DMS 273 treated with DMSO at 0.1 percent for 48 hours (cell line): ENCODE data around the gene RNASE11.
"Not testable (repeated sequence)": the region's sequence is repeated elsewhere in the genome, so short reads cannot be mapped to it uniquely, and the experiment has no call there.

Source experiments
- DNase-seq: peaks from one replicate; lab custom pipeline; 2025; lab: John Stamatoyannopoulos, UW

The RNASE11 gene

DNA sequence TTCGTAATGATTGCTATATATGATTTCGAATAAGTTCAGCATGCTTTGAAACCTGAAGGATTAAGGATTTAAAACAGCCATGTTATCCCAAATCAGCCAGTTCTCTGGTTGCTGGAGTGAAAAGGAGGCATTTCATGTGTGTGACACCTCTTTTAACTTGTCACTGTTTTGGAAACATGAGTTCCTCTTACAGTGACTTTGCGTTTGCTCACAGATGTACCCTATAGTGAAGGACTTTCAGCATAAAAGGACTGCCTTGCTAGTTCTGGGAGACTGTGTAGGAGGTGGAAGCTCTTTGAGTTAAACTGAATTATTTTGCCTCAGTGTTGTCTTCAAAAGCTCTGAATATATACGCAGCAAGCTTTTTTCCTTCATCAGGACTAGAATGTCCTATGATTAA is 7.6 kb downstream of the RNASE11 start:
- no peak for DNase-seq

DNA sequence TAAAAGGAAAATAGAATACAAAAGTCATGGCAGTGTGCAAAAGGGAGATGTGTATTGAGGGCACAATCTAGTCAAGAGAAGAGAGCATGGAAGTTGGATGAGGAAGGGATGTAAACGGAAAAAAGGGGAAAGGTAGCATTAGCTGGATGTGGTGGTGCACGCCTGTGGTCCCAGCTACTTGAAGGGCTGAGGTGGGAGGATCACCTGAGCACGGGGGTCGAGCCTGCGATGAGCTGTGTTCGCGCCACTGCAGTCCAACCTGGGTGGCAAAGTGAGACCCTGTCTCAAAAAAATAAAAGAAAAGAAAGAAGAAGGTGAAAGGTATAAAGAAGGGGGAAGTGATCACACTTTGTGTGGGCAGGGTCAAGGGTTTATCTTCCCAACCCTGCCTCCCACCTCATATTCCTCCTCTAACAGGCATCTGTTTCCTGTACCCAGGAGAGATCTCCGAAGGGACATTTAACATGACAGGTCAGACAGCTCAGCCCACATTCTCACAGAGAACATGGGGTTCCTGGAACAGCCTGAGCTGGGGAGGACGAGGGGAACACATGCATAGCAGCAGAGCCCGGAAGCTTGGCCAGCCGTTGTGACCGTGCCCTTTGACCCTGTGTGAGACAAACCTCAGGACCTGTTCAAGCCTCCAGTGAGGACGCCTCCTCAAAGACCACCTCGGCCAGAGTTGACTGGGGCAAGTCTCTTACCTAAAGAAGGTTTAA is 8.9 kb downstream of the RNASE11 start:
- no peak for DNase-seq

DNA sequence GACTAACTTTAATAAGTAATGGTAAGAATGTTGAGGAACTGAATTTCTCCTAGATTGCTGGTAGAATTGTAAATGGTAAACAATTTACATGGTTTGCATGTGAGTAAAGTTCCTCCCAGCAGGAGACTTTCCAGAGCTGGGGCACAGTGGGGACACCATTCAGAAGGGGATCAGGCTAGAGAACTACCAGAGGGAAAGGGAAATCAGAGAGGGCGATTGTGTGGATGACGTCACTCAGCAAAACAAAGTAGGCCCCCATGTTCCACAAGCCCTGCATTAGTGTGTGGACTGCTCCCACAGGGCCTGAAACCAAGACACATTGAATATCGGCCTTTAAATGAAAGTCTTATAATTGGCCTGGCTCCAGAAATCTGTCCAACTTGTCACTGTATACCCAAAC is 9.5 kb downstream of the RNASE11 start:
- no peak for DNase-seq

DNA sequence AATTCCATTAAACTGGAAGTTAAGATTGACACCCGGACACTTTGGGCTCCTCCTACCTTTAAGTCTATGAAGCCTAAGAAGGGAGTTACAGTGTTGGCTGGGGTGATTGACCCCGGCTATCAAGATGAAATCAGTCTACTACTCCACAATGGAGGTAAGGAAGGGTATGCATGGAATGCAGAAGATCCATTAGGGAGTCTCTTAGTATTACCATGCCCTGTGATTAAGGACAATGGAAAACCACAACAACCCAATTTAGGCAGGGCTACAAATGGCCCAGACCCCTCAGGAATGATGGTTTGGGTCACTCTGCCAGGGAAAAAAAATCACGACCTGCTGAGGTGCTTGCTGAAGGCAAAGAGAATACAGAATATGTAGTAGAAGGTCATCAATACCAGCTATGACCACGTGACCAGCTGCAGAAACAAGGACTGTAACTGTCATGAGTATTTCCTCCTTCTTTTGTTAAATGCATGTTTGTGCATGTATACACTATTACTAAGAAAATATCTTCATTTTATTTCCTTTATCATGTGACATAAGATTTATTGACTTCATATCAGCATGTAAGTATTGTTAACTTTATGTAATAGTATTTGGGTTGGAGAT is 15.3 kb downstream of the RNASE11 start:
- not testable (repeated sequence) for DNase-seq

DNA sequence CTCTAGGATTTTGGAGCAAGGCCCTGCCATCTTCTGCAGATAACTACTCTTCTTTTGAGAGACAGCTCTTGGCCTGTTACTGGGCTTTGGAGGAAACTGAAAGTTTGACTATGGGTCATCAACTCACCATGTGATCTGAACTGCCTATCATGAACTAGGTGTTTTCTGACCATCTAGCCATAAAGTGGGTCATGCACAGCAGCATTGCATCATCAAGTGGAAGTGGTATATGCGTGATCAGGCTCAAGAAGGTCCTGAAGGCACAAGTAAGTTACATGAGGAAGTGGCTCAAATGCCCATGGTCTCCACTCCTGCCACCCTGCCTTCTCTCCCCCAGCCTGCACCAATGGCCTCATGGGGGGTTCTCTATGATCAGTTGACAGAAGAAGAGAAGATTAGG is 17.1 kb downstream of the RNASE11 start:
- DNase-seq = not testable (repeated sequence)

DNA sequence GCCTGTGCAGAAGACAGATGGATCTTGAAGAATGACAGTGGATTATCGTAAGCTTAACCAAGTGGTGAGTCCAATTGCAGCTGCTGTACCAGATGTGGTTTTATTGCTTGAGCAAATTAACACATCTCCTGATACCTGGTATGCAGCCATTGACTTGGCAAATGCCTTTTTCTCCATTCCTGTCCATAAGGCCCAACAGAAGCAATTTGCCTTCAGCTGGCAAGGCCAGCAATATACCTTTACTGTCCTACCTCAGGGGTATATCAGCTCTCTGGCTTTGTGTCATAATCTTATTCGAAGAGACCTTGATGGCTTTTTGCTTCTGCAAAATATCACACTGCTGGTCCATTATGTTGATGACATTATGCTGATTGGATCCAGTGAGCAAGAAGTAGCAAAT is 17.9 kb downstream of the RNASE11 start:
- not testable (repeated sequence) for DNase-seq

DNA sequence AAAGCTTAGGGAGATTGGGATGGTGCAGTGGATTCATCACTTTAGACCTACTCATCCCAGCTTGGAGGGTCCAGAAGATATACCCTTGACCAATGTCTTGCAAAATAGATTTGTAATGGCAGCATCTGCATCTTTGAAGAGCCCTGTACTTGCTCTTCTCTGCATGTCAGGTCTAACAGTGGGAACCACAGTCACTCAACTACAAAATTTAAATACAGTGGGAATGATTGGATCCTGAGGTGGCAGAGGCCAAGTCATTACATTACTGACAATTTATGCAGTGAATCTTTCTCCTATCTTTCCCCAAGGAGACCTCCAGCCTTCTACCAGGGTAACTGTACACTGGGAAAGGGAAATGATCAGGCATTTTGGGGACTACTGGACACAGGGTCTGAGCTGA is 18.7 kb downstream of the RNASE11 start:
- DNase-seq = no peak

DNA sequence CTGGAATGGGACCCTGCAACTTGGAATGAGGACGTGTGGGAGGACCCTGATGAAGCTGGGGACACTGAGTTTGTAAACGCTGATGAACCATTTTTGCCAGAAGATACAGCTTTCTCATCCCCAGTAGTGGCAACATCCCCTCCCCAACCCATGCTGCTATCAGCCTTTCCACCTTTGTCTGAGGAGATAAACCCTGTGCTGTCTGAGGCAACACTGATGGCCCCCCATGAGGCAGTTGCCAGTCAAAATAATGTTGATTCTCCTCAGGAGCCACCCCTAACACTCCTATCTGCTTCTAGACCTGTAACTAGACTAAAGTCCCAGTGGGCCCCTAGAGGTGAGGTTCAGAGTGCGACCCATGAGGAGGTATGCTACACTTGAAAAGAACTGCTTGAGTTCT is 19.4 kb downstream of the RNASE11 start:
- DNase-seq = no peak

DNA sequence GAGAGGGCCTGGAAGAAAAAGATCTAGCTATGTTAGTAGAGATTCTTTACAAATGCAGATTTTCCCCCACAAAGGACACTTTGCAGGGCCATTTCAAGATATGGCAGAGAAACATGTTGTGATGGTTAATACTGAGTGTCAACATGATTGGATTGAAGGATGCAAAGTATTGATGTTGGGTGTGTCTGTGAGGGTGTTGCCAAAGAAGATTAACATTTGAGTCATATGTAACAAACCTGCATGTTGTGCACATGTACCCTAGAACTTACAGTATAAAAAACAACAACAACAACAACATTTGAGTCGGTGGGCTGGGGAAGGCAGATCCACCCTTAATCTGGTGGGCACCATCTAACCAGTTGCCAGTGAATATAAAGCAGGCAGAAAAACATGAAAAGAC is 20.6 kb downstream of the RNASE11 start:
- DNase-seq = not testable (repeated sequence)

DNA sequence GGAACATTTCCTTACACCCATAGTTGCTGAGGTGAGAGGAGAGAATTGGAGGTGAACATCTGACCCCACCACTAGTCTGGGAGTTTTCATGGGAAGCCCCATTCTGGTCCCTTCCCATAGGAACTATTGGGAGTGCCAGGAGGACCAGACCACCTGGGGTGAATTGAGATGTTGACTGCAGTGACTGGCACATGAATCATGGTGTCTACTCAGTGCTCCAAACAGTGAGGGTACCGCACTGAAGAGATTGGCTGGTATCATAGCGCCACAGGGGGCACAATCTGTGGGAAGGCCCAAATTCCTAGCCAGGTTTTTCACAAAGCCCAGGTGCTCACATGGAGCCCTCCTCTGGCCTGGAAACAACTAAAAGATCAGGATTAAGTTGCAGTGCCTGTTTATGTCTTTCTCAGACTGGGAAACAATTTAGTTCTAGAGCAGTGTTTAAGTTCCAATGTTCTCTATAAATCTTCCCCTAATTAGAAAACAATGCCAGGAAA is 23.3 kb downstream of the RNASE11 start:
- no peak for DNase-seq

DNA sequence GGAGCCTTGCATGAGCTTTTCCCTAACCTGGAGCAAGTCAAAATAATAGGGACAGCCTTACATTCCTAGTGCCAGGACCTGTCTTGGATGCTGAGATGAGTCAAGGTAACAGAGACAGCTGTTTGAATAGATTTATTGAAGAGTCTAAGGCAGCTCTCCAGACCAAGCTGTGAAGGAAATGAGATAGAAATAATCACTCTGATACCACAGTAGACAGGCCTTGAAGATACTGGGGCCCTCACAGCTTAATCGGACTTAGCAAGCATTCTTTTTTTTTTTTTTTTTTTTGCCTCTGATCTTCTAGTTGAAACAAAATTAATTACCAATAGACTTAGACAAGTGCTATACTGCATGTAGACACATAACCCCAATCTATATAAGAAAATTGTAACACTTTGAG is 23.8 kb downstream of the RNASE11 start:
- DNase-seq = no peak

DNA sequence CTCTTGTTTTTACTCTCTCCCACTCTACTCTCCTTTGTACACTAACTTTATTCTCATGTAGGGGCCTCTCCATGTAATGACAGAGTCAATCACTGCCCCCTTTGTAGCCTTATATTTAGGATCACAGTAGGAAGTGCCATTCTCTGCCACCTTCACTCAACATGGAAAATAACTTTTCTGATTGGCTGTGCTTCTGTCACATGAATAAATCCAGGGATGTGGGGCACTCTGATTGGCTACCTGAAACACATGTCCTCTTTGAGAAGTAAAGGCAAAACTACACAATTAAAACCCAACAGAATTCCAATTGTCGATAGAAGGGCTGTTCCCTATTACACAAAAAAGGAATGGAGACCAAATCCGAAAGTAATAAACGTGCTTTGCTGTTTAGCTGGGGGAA is 26.8 kb downstream of the RNASE11 start, which contains the start of gene RNASE9:
Gene RNASE9 (minus strand): TSS at position 87 of the 400 bp plus-strand sequence.
- no peak for DNase-seq

DNA sequence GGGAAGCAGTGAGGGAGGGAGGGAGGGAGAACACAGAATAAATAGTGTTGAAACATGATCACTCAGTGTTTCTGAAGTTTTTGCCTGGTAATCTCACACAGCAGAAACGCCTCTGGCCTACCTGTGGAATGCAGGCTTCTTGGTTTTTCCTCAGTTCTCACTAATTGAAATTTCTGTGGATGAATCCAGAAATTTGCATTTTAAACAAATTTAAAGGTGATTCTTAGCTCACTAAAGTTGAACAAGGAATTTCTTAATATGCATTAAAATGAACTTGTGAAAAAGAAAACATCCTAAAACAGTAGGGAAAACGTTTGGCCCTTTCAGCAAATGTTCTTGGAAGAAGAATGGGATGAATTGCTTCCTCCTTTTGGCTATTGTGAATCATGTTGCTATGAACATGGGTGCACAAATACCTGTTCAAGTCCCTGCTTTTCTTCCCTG is 28.3 kb downstream of the RNASE11 start:
- no peak for DNase-seq

DNA sequence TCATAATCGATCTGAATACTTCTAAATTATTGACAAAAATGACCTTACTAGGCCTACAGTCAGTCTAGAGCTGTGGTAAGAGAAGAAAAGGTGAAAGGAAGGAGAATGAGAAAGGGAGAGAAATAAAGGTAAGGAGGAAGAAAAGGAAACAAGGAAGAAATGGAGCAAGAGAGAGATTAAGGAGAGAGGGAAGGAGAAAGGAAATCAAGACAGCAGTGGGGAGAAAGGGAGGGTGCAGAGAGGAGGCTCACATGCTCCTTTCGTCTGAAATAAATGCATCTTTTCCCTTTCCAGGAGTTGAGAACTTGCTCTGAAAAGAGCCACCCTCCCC is 30.6 kb downstream of the RNASE11 start:
- DNase-seq = no peak

DNA sequence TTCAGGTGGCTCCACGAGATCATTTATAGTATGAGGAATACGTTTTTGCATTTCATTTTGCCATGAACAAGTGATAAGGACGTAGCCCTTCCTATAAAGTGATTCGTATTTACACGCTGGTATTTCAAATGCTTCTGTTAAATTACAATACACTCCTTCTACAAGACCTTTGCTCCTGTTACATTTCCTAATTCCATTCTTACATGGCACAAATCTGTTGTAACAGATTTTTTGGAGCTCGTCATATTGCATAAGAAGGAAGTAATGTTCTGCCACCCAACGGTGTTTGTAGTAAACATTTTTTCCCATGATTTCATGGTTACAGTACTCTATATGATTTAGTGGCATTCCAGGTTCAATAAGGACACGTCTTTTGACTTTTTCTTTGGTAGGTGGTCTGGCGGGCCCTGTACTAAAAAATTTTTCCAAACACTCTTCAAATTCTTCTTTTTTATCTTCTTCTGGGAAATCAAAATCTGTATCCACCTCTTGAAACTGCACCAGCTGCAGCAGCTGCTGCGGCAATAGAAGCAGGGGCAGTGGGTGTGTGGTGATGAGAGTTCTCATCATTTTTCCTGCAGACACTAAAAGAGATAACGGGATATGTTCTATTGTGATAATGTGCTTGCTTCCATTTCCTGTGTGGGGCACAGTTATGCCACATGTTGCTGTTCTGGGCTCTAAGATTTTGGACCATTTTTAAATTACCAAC is 31.1 kb downstream of the RNASE11 start:
- no peak for DNase-seq

DNA sequence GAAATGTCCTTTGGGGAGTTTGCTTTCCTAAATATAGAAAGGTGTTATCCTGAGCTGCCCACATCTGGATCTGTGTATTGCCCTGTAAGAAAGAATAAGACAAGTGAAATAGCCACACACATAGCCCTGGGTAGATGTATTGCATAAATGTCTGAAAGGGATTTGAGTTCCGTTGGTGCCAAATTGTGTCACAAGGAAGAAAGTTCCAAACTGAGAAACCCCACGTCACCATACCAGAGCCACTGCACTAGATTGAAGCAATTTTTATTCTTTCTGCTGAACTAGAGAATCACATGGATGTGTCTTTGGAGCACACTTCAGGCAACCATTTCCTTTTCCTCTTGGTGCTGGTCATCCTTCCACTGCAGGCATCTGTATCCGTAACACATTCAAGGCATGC is 32.0 kb downstream of the RNASE11 start:
- no peak for DNase-seq

DNA sequence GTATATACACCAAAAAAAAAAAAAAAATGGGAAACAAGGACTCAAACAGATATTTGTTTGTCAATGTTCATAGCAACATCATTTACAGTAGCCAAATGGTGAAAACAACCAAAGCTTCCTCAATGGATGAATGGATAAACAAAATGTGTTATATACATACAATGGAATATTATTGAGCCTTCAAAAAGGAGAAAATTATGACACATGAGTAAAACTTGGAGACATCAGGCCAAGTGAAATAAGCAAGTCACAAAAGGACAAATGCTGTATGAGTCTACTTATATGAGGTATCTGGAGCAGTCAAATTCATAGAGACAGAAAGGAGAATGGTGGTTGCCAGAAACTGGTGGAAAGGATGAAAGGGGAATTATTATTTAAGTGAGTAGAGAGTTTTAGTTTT is 34.8 kb downstream of the RNASE11 start:
- no peak for DNase-seq

DNA sequence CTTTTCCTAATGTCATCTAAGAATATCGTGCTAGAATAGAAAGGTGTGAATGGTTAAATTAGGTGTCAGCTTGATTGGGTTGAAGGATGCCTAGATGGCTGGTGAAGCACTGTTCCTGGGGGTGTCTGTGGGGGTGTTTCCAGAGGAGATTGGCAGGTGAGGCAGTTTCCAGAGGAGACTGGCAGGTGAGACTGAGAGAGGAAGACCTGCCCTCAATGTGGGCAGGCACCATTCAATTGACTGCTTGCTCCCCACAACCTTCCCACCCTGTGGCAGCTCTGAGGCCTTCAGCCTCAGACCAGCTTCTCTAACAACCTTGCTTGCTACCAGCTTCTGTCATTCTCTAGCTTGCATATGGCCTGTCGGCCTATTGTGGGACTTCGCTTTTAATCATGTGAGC is 36.2 kb downstream of the RNASE11 start:
- DNase-seq = no peak

DNA sequence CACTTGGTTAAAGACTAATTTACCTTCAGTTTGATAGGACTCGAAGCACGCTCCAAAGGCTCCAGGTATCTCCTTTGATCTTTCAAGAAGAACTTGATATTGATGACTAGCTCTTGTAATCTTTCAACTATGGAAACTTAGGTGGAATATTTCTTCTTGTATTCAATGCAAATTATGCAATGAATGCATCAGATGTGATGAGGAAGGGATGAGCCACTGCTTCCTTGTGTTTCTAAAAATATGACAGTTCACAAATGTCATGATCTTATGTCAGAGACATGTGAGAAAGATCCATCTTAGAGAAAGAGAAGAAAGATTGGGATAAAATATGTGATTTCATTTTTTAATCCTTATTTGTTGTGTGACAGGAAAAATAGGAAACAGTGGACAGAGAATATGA is 36.9 kb downstream of the RNASE11 start:
- no peak for DNase-seq

DNA sequence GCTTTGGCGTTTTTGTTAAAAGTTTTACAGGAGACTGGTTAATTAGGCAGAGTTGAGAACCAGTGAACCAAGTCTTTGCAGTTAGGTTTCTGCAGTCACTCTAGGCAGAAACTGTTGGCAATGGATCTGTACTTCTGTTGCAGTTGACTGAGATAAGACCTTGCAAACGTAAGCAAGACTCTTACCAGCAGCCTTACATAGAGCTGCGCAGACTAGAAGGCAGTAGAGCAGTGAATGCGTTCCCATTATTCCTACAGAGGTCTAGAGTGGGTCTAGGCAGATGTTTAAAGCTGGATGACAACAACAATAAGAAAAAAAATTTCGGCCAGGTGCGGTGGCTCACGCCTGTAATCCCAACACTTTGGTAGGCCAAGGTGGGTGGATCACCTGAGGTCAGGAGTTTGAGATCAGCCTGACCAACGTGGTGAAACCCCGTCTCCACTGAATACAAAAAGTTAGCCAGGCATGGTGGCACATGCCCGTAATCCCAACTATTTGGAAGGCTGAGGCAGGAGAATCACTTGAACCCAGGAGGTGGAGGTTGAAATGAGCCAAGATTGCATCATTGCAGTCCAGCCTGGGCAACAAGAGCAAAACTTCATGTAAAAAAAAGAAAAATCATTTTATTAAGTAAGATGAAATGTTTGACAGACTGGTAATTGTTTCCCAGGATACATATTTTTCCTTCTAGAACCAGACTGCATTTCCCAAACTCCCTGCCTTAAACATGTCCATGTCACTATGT is 39.2 kb downstream of the RNASE11 start:
- no peak for DNase-seq

DNA sequence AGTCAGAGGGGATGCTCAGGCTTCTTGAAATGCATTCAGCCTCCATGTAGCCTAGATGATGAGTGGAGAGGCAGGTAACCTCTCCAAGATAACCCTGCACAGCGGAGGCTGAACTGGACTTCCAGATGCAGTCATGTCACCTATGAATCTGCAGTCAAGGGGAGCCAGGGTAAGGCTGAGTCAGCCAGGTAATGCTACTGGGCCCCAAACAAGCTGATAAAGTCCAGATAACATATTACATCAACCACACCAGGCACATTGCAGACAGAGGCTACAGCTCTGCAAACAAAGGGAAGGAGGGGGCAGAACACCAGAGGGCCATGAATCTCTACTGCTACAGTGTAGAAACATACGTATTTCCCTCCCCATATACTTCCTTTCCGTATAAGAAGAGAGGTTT is 40.9 kb downstream of the RNASE11 start:
- no peak for DNase-seq

DNA sequence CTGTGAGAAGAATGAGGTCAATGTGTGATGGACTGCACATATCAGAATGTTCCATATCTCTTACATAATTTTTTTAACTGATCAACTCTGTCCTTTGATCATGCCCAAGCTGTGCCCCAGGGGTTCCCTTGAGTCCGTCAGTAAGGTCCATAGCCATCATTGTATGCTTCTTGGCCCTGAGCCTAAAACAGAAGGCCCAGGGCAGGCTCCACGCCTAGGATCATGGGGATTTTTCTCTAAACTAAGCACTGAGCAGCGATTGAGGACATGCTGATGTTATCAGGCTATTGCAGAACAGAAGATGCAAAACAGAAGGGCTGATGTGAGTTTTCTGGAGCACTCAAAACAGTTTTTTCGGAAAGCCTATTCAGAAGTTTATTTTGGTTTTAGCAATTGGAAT is 47.9 kb downstream of the RNASE11 start:
- DNase-seq = no peak
